T-cell (primary cell): ENCODE data around the gene NUDT3. TPM values are rescaled to one million over a fixed set of nuclear protein-coding genes. Genes with fewer than 3 reads are reported as not detected.

Experiments
- ATAC-seq, 4 experiments: fragments of 200-7000 bp in 3 of 4; fragments of 150-1000 bp in 1 of 4; cut with Tn5 transposase; replicated peaks in 1 of 4; 1 replicate in 3 of 4; 2 replicates in 1 of 4; pipeline ENCODE4 v1.10.0; 2021; ENCODE audit warnings: moderate library complexity in 3 of 4, mild to moderate bottlenecking in 2 of 4, moderate number of reproducible peaks in 1 of 4
- CTCF ChIA-PET, 2 donors: fragments of 300-600 bp; sonication (Branson Sonifier 250); formaldehyde crosslinking; loops; one replicate each; lab custom pipeline; 2022; ENCODE audit warnings: antibody characterized with exemption in 2 of 2; lab: Charles Lee
- POLR2A ChIA-PET, 2 donors: fragments of 300-600 bp; sonication (Branson Sonifier 250); formaldehyde crosslinking; loops; one replicate each; lab custom pipeline; 2022; ENCODE audit warnings: antibody characterized with exemption in 2 of 2; lab: Charles Lee
- DNase-seq, 35 experiments: peaks; one replicate each; pipeline versions ENCODE4 v3.0.0 to v3.0.0-alpha.2; 2013 to 2023
- H3K27ac ChIP-seq: one replicate; pipeline ENCODE4 v1.5.1; 2013; ENCODE audit warnings: low read length
- H3K27me3 ChIP-seq, 2 experiments: replicated peaks in 1 of 2; 1 replicate in 1 of 2; 2 replicates in 1 of 2; pipeline versions ENCODE4 v1.6.1 to v1.7.0; 2013; ENCODE audit warnings: low read length in 1 of 2, mixed read lengths in 1 of 2; ENCODE audit not compliant: control insufficient read depth in 2 of 2, insufficient read depth in 2 of 2; ENCODE audit errors: extremely low read depth in 1 of 2
- H3K36me3 ChIP-seq, 2 donors: 1 replicate in 1 of 2; 2 replicates in 1 of 2; pipeline versions ENCODE4 v1.6.1 to v1.7.0; 2013; ENCODE audit warnings: low read length in 1 of 2; ENCODE audit not compliant: control insufficient read depth in 2 of 2, insufficient read depth in 1 of 2; ENCODE audit errors: extremely low read depth in 1 of 2
- H3K4me1 ChIP-seq, 2 experiments: 1 replicate in 1 of 2; 2 replicates in 1 of 2; pipeline versions ENCODE4 v1.6.1 to v1.7.0; 2013; ENCODE audit warnings: low read length in 2 of 2, mixed read lengths in 1 of 2; ENCODE audit not compliant: insufficient read depth in 2 of 2, control insufficient read depth in 1 of 2; ENCODE audit errors: extremely low read depth in 1 of 2
- H3K4me3 ChIP-seq, 2 donors: 1 replicate in 1 of 2; 2 replicates in 1 of 2; pipeline versions ENCODE4 v1.5.1 to v1.7.0; 2013; ENCODE audit warnings: mild to moderate bottlenecking in 2 of 2, low read length in 1 of 2, moderate library complexity in 1 of 2; ENCODE audit not compliant: control insufficient read depth in 1 of 2; ENCODE audit errors: extremely low read depth in 1 of 2
- H3K9me3 ChIP-seq: 2 replicates; pipeline ENCODE4 v1.7.0; 2013
- H3K27ac Mint-ChIP-seq, 2 donors: one replicate each; pipeline ENCODE4 v1.8.0; 2020 to 2021; ENCODE audit warnings: mild to moderate bottlenecking in 2 of 2, mixed read lengths in 2 of 2
- H3K27me3 Mint-ChIP-seq, 2 donors: one replicate each; pipeline ENCODE4 v1.8.0; 2021 to 2022; ENCODE audit warnings: mixed read lengths in 2 of 2
- H3K36me3 Mint-ChIP-seq: one replicate; pipeline ENCODE4 v1.8.0; 2021; ENCODE audit warnings: mixed read lengths
- H3K4me1 Mint-ChIP-seq, 3 donors: one replicate each; pipeline ENCODE4 v1.8.0; 2020 to 2022; ENCODE audit warnings: mixed read lengths in 3 of 3, mild to moderate bottlenecking in 1 of 3
- H3K4me3 Mint-ChIP-seq, 3 donors: one replicate each; pipeline ENCODE4 v1.8.0; 2020 to 2022; ENCODE audit warnings: mild to moderate bottlenecking in 3 of 3, mixed read lengths in 3 of 3, moderate library complexity in 3 of 3
- H3K9me3 Mint-ChIP-seq, 3 donors: one replicate each; pipeline ENCODE4 v1.8.0; 2020 to 2022; ENCODE audit warnings: mixed read lengths in 3 of 3
- WGBS: methylation state at CpG from one replicate; pipeline ENCODE4 v1.1.5; 2013; ENCODE audit warnings: missing lambda C conversion rate; ENCODE audit not compliant: insufficient coverage; 5-methylcytosine and 5-hydroxymethylcytosine counted together
- total RNA-seq, 35 experiments: library from RNA in 6 of 35; stranded (reverse) in 6 of 35; fragments of 120-200 nt in 1 of 35; gene quantifications; one replicate each; pipeline versions ENCODE4 v1.2.1 to v1.2.4 and lab custom pipeline; 2013 to 2026

Gene NUDT3
- total RNA-seq, 5 donors from 2014 or later (not counting 1 experiment from before 2014, with no cell fraction given): 23.5 to 31.0 (median 28.9) TPM

GRCh38 chr6:34362176-34362575, 30.3 kb downstream of the NUDT3 start:
- no CpG with 5 or more reads among the region's 1 CpG for WGBS
- H3K27me3 Mint-ChIP-seq: no peaks in the 10 kb centered on the region
- Histone ChIP-seq H3K4me3 (no peak overlapping the region), H3K27ac (no peak overlapping the region), H3K27me3 (no peaks in the 10 kb centered on the region), H3K9me3 (no peaks in the 10 kb centered on the region), H3K4me1 (no peaks in the 10 kb centered on the region), H3K36me3 (no peaks in the 10 kb centered on the region)
- H3K36me3 Mint-ChIP-seq: no peaks in the 10 kb centered on the region
- H3K9me3 Mint-ChIP-seq: no peaks in the 10 kb centered on the region
- DNase-seq (no peak), ATAC-seq (no peak)
- H3K27ac Mint-ChIP-seq: no peak overlapping the region
- CTCF ChIA-PET: no interaction called here
- H3K4me1 Mint-ChIP-seq: peaks cover 25 to 55% (median 53%) of the 10 kb centered on the region in 3 donors
- POLR2A ChIA-PET: interaction anchor here in 1 of 2 donors (0.6 kb wide), 1 partner anchor 125 kb away, joined by 4 read pairs; the partner anchor contains the start of gene HMGA1
- no peak overlapping the region for H3K4me3 Mint-ChIP-seq

DNA sequence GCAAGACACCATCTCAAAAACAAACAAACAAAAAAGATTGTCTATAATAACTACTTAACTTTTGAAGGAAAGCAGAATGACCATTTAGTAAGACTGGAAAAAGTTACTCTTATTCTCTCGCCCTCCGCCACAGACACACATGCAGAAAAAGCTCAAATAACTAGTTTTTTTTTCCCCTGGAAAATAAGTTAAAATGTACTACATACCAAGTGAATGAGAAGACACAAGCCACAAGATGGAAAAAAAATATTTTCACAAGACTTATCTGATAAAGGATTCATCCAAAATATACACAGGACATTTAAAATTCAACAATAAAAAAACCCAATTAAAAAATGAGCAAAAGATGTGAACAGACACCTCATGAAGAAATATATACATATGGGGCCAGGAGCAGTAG, 31.9 kb downstream of the NUDT3 start:
- Histone ChIP-seq H3K27me3 (no peaks in the 10 kb centered on the region), H3K4me1 (no peaks in the 10 kb centered on the region), H3K36me3 (no peaks in the 10 kb centered on the region), H3K4me3 (no peak overlapping the region), H3K27ac (no peak overlapping the region), H3K9me3 (no peaks in the 10 kb centered on the region)
- Mint-ChIP-seq H3K36me3 (no peaks in the 10 kb centered on the region), H3K9me3 (no peaks in the 10 kb centered on the region), H3K27me3 (no peaks in the 10 kb centered on the region), H3K4me1 (peaks cover 25 to 51% (median 50%) of the 10 kb centered on the region in 3 donors), H3K27ac (no peak overlapping the region), H3K4me3 (no peak overlapping the region)
- CTCF ChIA-PET: no interaction called here
- no CpG with 5 or more reads among the region's 2 CpGs for WGBS
- DNase-seq: no peak
- POLR2A ChIA-PET: interaction anchor here in 1 of 2 donors (0.6 kb wide), 1 partner anchor 145 kb away, joined by 5 read pairs; no protein-coding TSS in a partner anchor
- no peak for ATAC-seq

DNA sequence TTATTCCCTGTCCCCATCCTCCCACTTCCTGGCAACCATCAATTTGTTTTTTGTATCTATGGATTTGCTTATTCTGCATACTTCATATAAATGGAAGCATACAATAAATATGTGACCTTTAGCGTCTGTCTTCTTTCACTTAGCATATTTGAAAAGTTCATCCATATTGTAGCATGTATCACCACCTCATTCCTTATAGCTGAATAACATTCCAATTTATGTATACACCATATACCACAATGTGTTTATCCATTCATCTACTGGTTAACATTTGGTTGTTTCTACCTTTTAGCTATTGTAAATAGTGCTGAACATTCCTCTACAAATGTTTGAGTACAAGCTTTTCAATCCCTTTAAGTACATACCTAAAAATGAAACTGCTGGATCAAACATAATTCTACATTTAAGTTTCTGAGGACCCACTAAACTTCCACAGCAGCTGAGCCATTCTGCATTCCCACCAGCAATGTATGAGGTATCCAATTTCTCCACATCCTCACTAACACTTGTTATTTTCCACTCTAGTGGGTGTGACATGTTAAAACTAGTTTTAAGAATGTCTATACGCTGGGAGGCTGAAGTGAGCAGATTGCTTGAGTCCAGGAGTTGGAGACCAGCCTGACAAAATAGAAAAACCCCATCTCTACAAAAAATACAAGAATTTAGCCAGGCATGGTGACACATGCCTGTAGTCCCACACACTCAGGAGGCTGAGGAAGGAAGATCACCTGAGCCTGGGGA, 32.9 kb downstream of the NUDT3 start:
- Mint-ChIP-seq H3K4me3 (no peak overlapping the region), H3K36me3 (no peaks in the 10 kb centered on the region)

GRCh38 chr6:34358389-34358905, 34.0 kb downstream of the NUDT3 start:
- ChIA-PET CTCF (no interaction called here), POLR2A (interaction anchor here in 1 of 2 donors (0.6 kb wide), 1 partner anchor 104 kb away, joined by 3 read pairs; no protein-coding TSS in a partner anchor)
- Mint-ChIP-seq H3K27me3 (no peaks in the 10 kb centered on the region), H3K9me3 (no peaks in the 10 kb centered on the region), H3K4me3 (no peak overlapping the region), H3K27ac (no peak overlapping the region), H3K36me3 (no peaks in the 10 kb centered on the region), H3K4me1 (peaks cover 26 to 37% (median 37%) of the 10 kb centered on the region in 3 donors)
- Histone ChIP-seq H3K27ac (no peak overlapping the region), H3K36me3 (no peaks in the 10 kb centered on the region), H3K9me3 (no peaks in the 10 kb centered on the region), H3K27me3 (no peaks in the 10 kb centered on the region), H3K4me3 (no peak overlapping the region), H3K4me1 (no peaks in the 10 kb centered on the region)
- DNase-seq: no peak
- ATAC-seq: no peak
- no CpG with 5 or more reads among the region's 3 CpGs for WGBS

More for the DNA sequence above, 32.9 kb downstream of the NUDT3 start:
- Histone ChIP-seq H3K27ac (no peak overlapping the region), H3K4me1 (no peaks in the 10 kb centered on the region), H3K36me3 (no peaks in the 10 kb centered on the region), H3K27me3 (no peaks in the 10 kb centered on the region), H3K4me3 (no peak overlapping the region), H3K9me3 (no peaks in the 10 kb centered on the region)
- no peaks in the 10 kb centered on the region for H3K9me3 Mint-ChIP-seq
- peaks cover 25 to 47% (median 47%) of the 10 kb centered on the region in 3 donors for H3K4me1 Mint-ChIP-seq
- WGBS: no CpG with 5 or more reads among the region's 2 CpGs
- no peaks in the 10 kb centered on the region for H3K27me3 Mint-ChIP-seq
- CTCF ChIA-PET: interaction anchor here in 1 of 2 donors (0.6 kb wide), 1 partner anchor 19 kb away, joined by 3 read pairs; no protein-coding TSS in a partner anchor
- H3K27ac Mint-ChIP-seq: no peak overlapping the region
- DNase-seq (no peak), ATAC-seq (no peak)
- POLR2A ChIA-PET: interaction anchor here in 1 of 2 donors (0.6 kb wide), 1 partner anchor 144 kb away, joined by 5 read pairs; no protein-coding TSS in a partner anchor

DNA sequence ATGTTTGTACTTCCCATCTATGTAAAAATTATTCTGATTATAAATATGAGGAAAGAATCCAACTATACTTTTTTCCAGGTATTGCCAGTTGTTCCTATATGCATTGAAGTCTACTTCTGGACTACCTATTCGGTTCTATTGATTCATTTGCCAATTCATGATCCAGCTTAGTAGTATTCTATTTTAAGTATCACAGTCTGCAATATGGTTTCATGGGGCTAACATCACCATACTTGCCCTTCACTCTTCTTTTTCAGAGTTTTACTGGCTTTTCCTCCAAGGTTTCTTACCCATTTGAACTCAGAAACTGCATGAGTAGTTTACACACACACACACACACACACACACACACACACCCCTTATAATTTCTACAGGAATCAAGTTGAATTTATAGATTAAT, 34.5 kb downstream of the NUDT3 start:
- Histone ChIP-seq H3K36me3 (no peaks in the 10 kb centered on the region), H3K4me3 (no peak overlapping the region), H3K27ac (no peak overlapping the region), H3K27me3 (no peaks in the 10 kb centered on the region), H3K4me1 (no peaks in the 10 kb centered on the region), H3K9me3 (no peaks in the 10 kb centered on the region)
- Mint-ChIP-seq H3K9me3 (no peaks in the 10 kb centered on the region), H3K27ac (no peak overlapping the region), H3K4me1 (peaks cover 31 to 36% (median 36%) of the 10 kb centered on the region in 3 donors), H3K27me3 (no peaks in the 10 kb centered on the region), H3K36me3 (no peaks in the 10 kb centered on the region), H3K4me3 (no peak overlapping the region)
- POLR2A ChIA-PET: interaction anchor here in 1 of 2 donors (0.6 kb wide), 1 partner anchor 103 kb away, joined by 3 read pairs; no protein-coding TSS in a partner anchor
- DNase-seq (no peak), ATAC-seq (no peak)
- CTCF ChIA-PET: no interaction called here
- no CpG with 5 or more reads among the region's 1 CpG for whole genome bisulfite sequencing

DNA sequence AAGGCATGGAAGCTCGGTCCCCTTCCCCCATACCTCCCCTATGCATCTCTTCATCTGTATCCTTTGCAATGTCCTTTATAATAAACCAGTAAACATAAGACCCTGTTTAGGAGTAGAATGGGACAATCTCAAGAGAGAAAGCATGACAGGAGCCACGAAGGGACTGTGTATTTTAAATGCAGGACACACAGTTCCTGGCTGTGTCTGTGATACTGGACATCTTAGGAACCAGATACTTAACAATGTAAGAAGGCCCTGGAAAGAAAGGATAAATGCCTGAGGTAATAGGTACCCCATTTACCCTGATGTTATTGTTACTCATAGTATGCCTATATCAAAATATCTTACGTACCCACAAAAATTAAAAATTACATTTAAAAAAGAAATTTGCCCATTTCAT, 36.6 kb downstream of the NUDT3 start:
- H3K27me3 Mint-ChIP-seq: no peaks in the 10 kb centered on the region
- no peak overlapping the region for H3K27ac Mint-ChIP-seq
- no peak for ATAC-seq
- no peak overlapping the region for H3K4me3 Mint-ChIP-seq
- CTCF ChIA-PET: no interaction called here
- Histone ChIP-seq H3K36me3 (no peaks in the 10 kb centered on the region), H3K4me3 (no peak overlapping the region), H3K4me1 (no peaks in the 10 kb centered on the region), H3K9me3 (no peaks in the 10 kb centered on the region), H3K27me3 (no peaks in the 10 kb centered on the region), H3K27ac (no peak overlapping the region)
- H3K4me1 Mint-ChIP-seq: peaks cover 19 to 26% (median 22%) of the 10 kb centered on the region in 3 donors
- H3K36me3 Mint-ChIP-seq: no peaks in the 10 kb centered on the region
- no peak for DNase-seq
- POLR2A ChIA-PET: no interaction called here
- H3K9me3 Mint-ChIP-seq: no peaks in the 10 kb centered on the region
- 100% methylated on average over 1 of the region's 3 CpGs for WGBS
